HepG2 (cell line): Measurements from ENCODE around the gene HSCB. TPM values are rescaled to one million over a fixed set of nuclear protein-coding genes. Genes with fewer than 3 reads are reported as not detected.

Source experiments
- FOXC1 ChIP-seq: sonication (generic); formaldehyde crosslinking; IDR thresholded peaks from 2 replicates; pipeline ENCODE4 v1.8.0; 2022; ENCODE audit warnings: mild to moderate bottlenecking, missing genetic modification reagents, borderline replicate concordance
- SNRNP70 ChIP-seq: fragments of 200-400 bp; formaldehyde crosslinking; IDR thresholded peaks from 2 replicates; pipeline ENCODE4 v1.6.1; 2017; ENCODE audit warnings: mild to moderate bottlenecking, low read depth, low read length, moderate library complexity
- ZBTB10 ChIP-seq: sonication (generic); formaldehyde crosslinking; IDR thresholded peaks from 2 replicates; pipeline ENCODE4 v1.4.0; 2020; ENCODE audit warnings: missing genetic modification reagents, borderline replicate concordance
- ZBTB8A ChIP-seq: sonication (generic); formaldehyde crosslinking; IDR thresholded peaks from 2 replicates; pipeline ENCODE4 v1.4.0; 2020; ENCODE audit warnings: mild to moderate bottlenecking, low read depth, missing genetic modification reagents, borderline replicate concordance
- ZNF142 ChIP-seq: sonication (generic); formaldehyde crosslinking; IDR thresholded peaks from 2 replicates; pipeline ENCODE4 v1.4.0; 2020; ENCODE audit warnings: missing genetic modification reagents
- ZNF383 ChIP-seq: sonication (generic); formaldehyde crosslinking; IDR thresholded peaks from 2 replicates; pipeline ENCODE4 v1.4.0; 2020; ENCODE audit warnings: missing genetic modification reagents, mild to moderate bottlenecking, borderline replicate concordance
- polyA plus RNA-seq, 8 experiments: library from polyadenylated mRNA; depleted of rRNA in 3 of 8; stranded (reverse) in 7 of 8; unstranded in 1 of 8; fragments of >200 nt; fragmentation: Illumina TruSeq in 4 of 8; extraction: Trizol in 4 of 8; gene quantifications; 2 replicates each; pipeline versions ENCODE4 v1.2.1 to v1.2.3, GENCODE V29; 2011 to 2016; ENCODE audit warnings: low read depth in 4 of 8, missing spikeins in 1 of 8, mixed read lengths in 1 of 8; ENCODE audit not compliant: insufficient read depth in 1 of 8
- total RNA-seq, 5 experiments: library from RNA; depleted of rRNA; stranded (reverse); fragments of >200 nt; fragmentation: Illumina TruSeq; extraction: Trizol; gene quantifications; 2 replicates each; pipeline ENCODE4 v1.2.3, GENCODE V29; 2016; ENCODE audit warnings: low read depth in 1 of 5

Gene HSCB
- total and polyA plus RNA-seq, 2 of the 13 experiments (the other 11 are each of a cell fraction or from before 2014, with no cell fraction given), result 15.4 to 20.9 TPM

- TF ChIP-seq SNRNP70, result no peak
- no peak for TF ChIP-seq FOXC1 (CRISPR knock-in tag)
- no peak for TF ChIP-seq ZBTB8A (CRISPR knock-in tag)
- no peak for TF ChIP-seq ZBTB10 (CRISPR knock-in tag)
- no peak for TF ChIP-seq ZNF383
- no peak for TF ChIP-seq ZNF142 (CRISPR knock-in tag)
These were observed 50.1 kb downstream of the HSCB start (continued) for GRCh38 chr22:28791841-28792490.
